Neural cell (in vitro differentiated cells): ENCODE results near the gene CFAP61. TPM values are rescaled to one million over a fixed set of nuclear protein-coding genes. Genes with fewer than 3 reads are reported as not detected.

ENCODE experiments used
- H2AFZ ChIP-seq: fragments of 200-600, 300-800 bp; sonication (generic), shearing (Covaris generic); 2 replicates; pipeline ENCODE4 v1.6.0; 2014; ENCODE audit warnings: low read depth, mild to moderate bottlenecking, antibody characterized with exemption, low read length, moderate library complexity
- H3F3A ChIP-seq: fragments of 200-600 bp; shearing (Covaris generic); 2 replicates; pipeline ENCODE4 v1.6.1; 2016; ENCODE audit warnings: mild to moderate bottlenecking, moderate library complexity, mixed read lengths, antibody characterized with exemption, low read length; ENCODE audit not compliant: insufficient read depth, poor library complexity, severe bottlenecking
- H3K27ac ChIP-seq: fragments of 200-600, 300-800 bp; sonication (generic), shearing (Covaris generic); 2 replicates; pipeline ENCODE4 v1.5.1; 2014; ENCODE audit warnings: mild to moderate bottlenecking, low read length, moderate library complexity
- H3K27me3 ChIP-seq: fragments of 300-800, 200-600 bp; sonication (generic), shearing (Covaris generic); 2 replicates; pipeline ENCODE4 v1.6.0; 2014; ENCODE audit warnings: mild to moderate bottlenecking, low read depth, low read length, moderate library complexity; ENCODE audit not compliant: insufficient read depth
- H3K36me3 ChIP-seq: fragments of 300-800, 200-600 bp; sonication (generic), shearing (Covaris generic); 2 replicates; pipeline ENCODE4 v1.5.1; 2014; ENCODE audit warnings: mild to moderate bottlenecking, antibody characterized with exemption, low read length, moderate library complexity; ENCODE audit not compliant: insufficient read depth
- H3K4me2 ChIP-seq: fragments of 300-800, 200-600 bp; sonication (generic), shearing (Covaris generic); 2 replicates; pipeline ENCODE4 v1.6.0; 2014; ENCODE audit warnings: mild to moderate bottlenecking, low read length
- H3K4me3 ChIP-seq: fragments of 300-800, 200-600 bp; sonication (generic), shearing (Covaris generic); 2 replicates; pipeline ENCODE4 v1.5.1; 2014; ENCODE audit warnings: mild to moderate bottlenecking, low read length, moderate library complexity
- H3K79me2 ChIP-seq: fragments of 200-600 bp; shearing (Covaris generic); replicated peaks from 2 replicates; pipeline ENCODE4 v1.6.0; 2014; ENCODE audit warnings: mild to moderate bottlenecking, low read length, moderate library complexity; ENCODE audit not compliant: insufficient read depth
- H3K9ac ChIP-seq: fragments of 300-800, 200-600 bp; sonication (generic), shearing (Covaris generic); 2 replicates; pipeline ENCODE4 v1.6.1; 2016; ENCODE audit warnings: mild to moderate bottlenecking, low read length, mixed read lengths
- H3K9me2 ChIP-seq: fragments of 200-600 bp; shearing (Covaris generic); 2 replicates; pipeline ENCODE4 v1.6.1; 2016; ENCODE audit warnings: mild to moderate bottlenecking, low read length, mixed read lengths; ENCODE audit not compliant: insufficient read depth
- H3K9me3 ChIP-seq: fragments of 200-600, 300-800 bp; sonication (generic), shearing (Covaris generic); 2 replicates; pipeline ENCODE4 v1.6.1; 2016; ENCODE audit warnings: mild to moderate bottlenecking, mixed run types, low read length, moderate library complexity, mixed read lengths
- H4K20me1 ChIP-seq: fragments of 200-600 bp; shearing (Covaris generic); 2 replicates; pipeline ENCODE4 v1.6.1; 2016; ENCODE audit warnings: mild to moderate bottlenecking, mixed run types; ENCODE audit not compliant: insufficient read depth
- EP300 ChIP-seq: fragments of 450-650 bp; conservative IDR thresholded peaks from 2 replicates; pipeline ENCODE4 v1.6.1; 2014; ENCODE audit warnings: antibody characterized with exemption, mild to moderate bottlenecking, moderate library complexity; ENCODE audit not compliant: poor library complexity, severe bottlenecking
- MXI1 ChIP-seq: fragments of 450-650 bp; conservative IDR thresholded peaks from 2 replicates; pipeline ENCODE4 v1.6.1; 2014; ENCODE audit warnings: antibody characterized with exemption, mild to moderate bottlenecking; ENCODE audit not compliant: poor library complexity, severe bottlenecking
- POLR2AphosphoS5 ChIP-seq: IDR thresholded peaks from 2 replicates; pipeline ENCODE4 v1.6.1; 2012
- SMC3 ChIP-seq: fragments of 450-650 bp; conservative IDR thresholded peaks from 2 replicates; pipeline ENCODE4 v1.6.1; 2014; ENCODE audit warnings: antibody characterized with exemption, mild to moderate bottlenecking, moderate library complexity; ENCODE audit not compliant: poor library complexity
- TAF1 ChIP-seq: IDR thresholded peaks from 2 replicates; pipeline ENCODE4 v1.6.1; 2012; ENCODE audit warnings: low read depth
- polyA plus RNA-seq: library from polyadenylated mRNA; depleted of rRNA; stranded (reverse); fragments of >200 nt; gene quantifications from 2 replicates; pipeline ENCODE4 v1.2.3, GENCODE V29; 2014
- TF ChIP-seq, protein P1 (sequence below): IDR thresholded peaks from 2 replicates; pipeline ENCODE4 v1.6.1; 2012; ENCODE audit warnings: borderline replicate concordance
- TF ChIP-seq, protein P2 (sequence below): fragments of 450-650 bp; IDR thresholded peaks from 2 replicates; pipeline ENCODE4 v1.5.1; 2014; ENCODE audit warnings: antibody characterized with exemption, mild to moderate bottlenecking, moderate library complexity; ENCODE audit not compliant: poor library complexity, severe bottlenecking

CFAP61 gene
- polyA plus RNA-seq, 1 donor from 2014 or later: 0.42 TPM

DNA sequence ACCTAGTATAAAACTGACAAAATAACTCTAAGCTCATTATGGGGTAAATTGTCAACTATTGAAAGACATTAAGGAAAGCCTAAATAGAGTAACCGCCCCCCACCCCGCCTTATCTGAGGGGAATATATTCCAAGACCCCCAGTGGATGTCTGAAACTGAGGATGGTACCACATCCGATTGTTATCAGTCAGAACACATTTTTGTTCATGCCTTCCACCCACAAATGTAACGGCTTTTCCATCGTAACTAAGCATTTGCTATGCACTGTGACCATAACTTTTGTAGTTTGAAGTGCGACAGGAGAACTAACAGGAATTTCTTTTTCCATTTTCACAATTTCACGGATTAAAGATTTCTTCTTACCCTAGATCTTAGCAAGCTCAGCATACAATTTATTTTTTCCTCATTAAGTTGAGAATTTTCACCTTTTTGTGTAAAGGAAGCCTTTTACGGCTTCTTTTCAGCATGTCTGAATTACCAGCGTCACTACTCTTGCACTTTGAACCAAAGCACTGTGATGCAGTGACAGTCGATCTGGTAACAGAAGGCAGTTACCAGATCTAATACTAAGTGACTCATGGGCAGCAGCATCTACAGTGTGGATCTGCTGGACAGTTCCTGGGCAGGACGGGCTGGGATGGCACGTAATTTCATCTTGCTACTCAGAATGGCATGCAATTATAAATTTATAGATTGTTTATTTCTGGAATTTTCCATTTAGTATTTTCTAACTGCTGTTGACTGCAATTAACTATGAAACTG lies 11.8 kb downstream of the CFAP61 start:
- H3K27me3 ChIP-seq: no peaks in the 10 kb centered on the region

DNA sequence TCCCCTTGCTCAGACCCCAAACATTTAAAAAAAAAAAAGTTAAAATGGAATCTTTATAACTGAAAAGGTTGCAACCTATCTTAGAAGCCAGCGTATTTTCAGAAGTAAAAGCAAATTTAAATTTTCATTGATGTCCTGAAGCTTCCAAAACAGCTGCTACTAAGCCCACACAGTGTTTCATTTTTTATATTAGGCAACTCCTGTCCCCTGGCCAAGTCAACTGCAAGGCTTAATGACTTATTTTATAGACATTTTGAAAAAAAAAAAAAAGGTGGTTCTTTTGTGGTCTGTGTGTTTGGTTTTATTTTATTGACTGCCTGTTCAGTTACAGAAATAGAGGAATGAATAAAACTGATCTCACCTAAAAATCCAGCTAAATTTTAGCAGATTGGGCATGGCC lies 13.0 kb downstream of the CFAP61 start:
- TF ChIP-seq, protein P1, sequence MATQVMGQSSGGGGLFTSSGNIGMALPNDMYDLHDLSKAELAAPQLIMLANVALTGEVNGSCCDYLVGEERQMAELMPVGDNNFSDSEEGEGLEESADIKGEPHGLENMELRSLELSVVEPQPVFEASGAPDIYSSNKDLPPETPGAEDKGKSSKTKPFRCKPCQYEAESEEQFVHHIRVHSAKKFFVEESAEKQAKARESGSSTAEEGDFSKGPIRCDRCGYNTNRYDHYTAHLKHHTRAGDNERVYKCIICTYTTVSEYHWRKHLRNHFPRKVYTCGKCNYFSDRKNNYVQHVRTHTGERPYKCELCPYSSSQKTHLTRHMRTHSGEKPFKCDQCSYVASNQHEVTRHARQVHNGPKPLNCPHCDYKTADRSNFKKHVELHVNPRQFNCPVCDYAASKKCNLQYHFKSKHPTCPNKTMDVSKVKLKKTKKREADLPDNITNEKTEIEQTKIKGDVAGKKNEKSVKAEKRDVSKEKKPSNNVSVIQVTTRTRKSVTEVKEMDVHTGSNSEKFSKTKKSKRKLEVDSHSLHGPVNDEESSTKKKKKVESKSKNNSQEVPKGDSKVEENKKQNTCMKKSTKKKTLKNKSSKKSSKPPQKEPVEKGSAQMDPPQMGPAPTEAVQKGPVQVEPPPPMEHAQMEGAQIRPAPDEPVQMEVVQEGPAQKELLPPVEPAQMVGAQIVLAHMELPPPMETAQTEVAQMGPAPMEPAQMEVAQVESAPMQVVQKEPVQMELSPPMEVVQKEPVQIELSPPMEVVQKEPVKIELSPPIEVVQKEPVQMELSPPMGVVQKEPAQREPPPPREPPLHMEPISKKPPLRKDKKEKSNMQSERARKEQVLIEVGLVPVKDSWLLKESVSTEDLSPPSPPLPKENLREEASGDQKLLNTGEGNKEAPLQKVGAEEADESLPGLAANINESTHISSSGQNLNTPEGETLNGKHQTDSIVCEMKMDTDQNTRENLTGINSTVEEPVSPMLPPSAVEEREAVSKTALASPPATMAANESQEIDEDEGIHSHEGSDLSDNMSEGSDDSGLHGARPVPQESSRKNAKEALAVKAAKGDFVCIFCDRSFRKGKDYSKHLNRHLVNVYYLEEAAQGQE: no peak
- no peak for TF ChIP-seq MXI1
- no peaks in the 10 kb centered on the region for H3K9me2 ChIP-seq

More for the DNA sequence above, 11.8 kb downstream of the CFAP61 start:
- no peaks in the 10 kb centered on the region for H3K79me2 ChIP-seq
- H3K9me2 ChIP-seq: no peaks in the 10 kb centered on the region
- H3K36me3 ChIP-seq: no peaks in the 10 kb centered on the region
- H3K4me3 ChIP-seq: no peak overlapping the region
- H3F3A ChIP-seq: no peaks in the 10 kb centered on the region
- no peak for TF ChIP-seq TAF1
- no peak for TF ChIP-seq SMC3
- no peak for TF ChIP-seq POLR2AphosphoS5
- TF ChIP-seq, protein P2, sequence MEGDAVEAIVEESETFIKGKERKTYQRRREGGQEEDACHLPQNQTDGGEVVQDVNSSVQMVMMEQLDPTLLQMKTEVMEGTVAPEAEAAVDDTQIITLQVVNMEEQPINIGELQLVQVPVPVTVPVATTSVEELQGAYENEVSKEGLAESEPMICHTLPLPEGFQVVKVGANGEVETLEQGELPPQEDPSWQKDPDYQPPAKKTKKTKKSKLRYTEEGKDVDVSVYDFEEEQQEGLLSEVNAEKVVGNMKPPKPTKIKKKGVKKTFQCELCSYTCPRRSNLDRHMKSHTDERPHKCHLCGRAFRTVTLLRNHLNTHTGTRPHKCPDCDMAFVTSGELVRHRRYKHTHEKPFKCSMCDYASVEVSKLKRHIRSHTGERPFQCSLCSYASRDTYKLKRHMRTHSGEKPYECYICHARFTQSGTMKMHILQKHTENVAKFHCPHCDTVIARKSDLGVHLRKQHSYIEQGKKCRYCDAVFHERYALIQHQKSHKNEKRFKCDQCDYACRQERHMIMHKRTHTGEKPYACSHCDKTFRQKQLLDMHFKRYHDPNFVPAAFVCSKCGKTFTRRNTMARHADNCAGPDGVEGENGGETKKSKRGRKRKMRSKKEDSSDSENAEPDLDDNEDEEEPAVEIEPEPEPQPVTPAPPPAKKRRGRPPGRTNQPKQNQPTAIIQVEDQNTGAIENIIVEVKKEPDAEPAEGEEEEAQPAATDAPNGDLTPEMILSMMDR: no peak
- TF ChIP-seq EP300: no peak
- no peaks in the 10 kb centered on the region for H4K20me1 ChIP-seq
- no peak overlapping the region for H3K9ac ChIP-seq
- H2AFZ ChIP-seq: no peak overlapping the region
- H3K4me2 ChIP-seq: no peak overlapping the region
- no peak overlapping the region for H3K27ac ChIP-seq
- no peaks in the 10 kb centered on the region for H3K9me3 ChIP-seq

More for the DNA sequence above, 13.0 kb downstream of the CFAP61 start:
- Histone ChIP-seq H3K36me3 (no peaks in the 10 kb centered on the region), H3K27ac (no peak overlapping the region), H3F3A (no peaks in the 10 kb centered on the region), H3K9me3 (no peaks in the 10 kb centered on the region), H3K4me3 (no peak overlapping the region), H2AFZ (no peak overlapping the region), H3K9ac (no peak overlapping the region), H3K79me2 (no peaks in the 10 kb centered on the region), H4K20me1 (no peaks in the 10 kb centered on the region), H3K4me2 (no peak overlapping the region), H3K27me3 (no peaks in the 10 kb centered on the region)
